ENCODE results near the gene RAI14.

The RAI14 gene

GRCh38 chr5:34831303-34831702, 175.2 kb downstream of the RAI14 start:
- no peak for DNase-seq

GRCh38 chr5:34832568-34832967, 176.4 kb downstream of the RAI14 start:
- DNase-seq, result no peak

GRCh38 chr5:34833090-34833489, 177.0 kb downstream of the RAI14 start:
- DNase-seq, result no peak

- no peak for DNase-seq
These were observed 178.1 kb downstream of the RAI14 start for GRCh38 chr5:34833976-34834793.

GRCh38 chr5:34834794-34835089, 178.6 kb downstream of the RAI14 start:
- DNase-seq, result no peak

GRCh38 chr5:34835664-34836063, 179.5 kb downstream of the RAI14 start:
- no peak for DNase-seq

GRCh38 chr5:34838785-34839714, 182.9 kb downstream of the RAI14 start, which contains the start of gene TTC23L:
TSS of gene TTC23L (plus strand) at chr5:34839164. CDS start at chr5:34840672, 1,508 bp downstream.
- peak; percentile 92 for DNase-seq

- no peak for DNase-seq
These were observed 185.7 kb downstream of the RAI14 start for GRCh38 chr5:34841816-34842215.

GRCh38 chr5:34842554-34842953, 186.4 kb downstream of the RAI14 start:
- no peak for DNase-seq

GRCh38 chr5:34843497-34843896, 187.4 kb downstream of the RAI14 start:
- DNase-seq, result no peak

- no peak for DNase-seq
These were observed 188.0 kb downstream of the RAI14 start for GRCh38 chr5:34844106-34844505.

GRCh38 chr5:34844999-34845398, 188.9 kb downstream of the RAI14 start:
- DNase-seq, result no peak

GRCh38 chr5:34847056-34847455, 190.9 kb downstream of the RAI14 start:
- no peak for DNase-seq

- no peak for DNase-seq
These were observed 191.4 kb downstream of the RAI14 start for GRCh38 chr5:34847552-34847951.

GRCh38 chr5:34848230-34848629, 192.1 kb downstream of the RAI14 start:
- no peak for DNase-seq

- no peak for DNase-seq
These were observed 193.1 kb downstream of the RAI14 start for GRCh38 chr5:34849253-34849652.

- no peak for DNase-seq
These were observed 198.5 kb downstream of the RAI14 start for GRCh38 chr5:34854459-34855174.

GRCh38 chr5:34857161-34857560, 201.0 kb downstream of the RAI14 start:
- no peak for DNase-seq

GRCh38 chr5:34857894-34858293, 201.8 kb downstream of the RAI14 start:
- DNase-seq, result no peak

GRCh38 chr5:34858790-34859189, 202.7 kb downstream of the RAI14 start:
- DNase-seq, result no peak

- DNase-seq, result no peak
These were observed 203.1 kb downstream of the RAI14 start for GRCh38 chr5:34859253-34859652.

- DNase-seq, result no peak
These were observed 207.8 kb downstream of the RAI14 start for GRCh38 chr5:34863946-34864345.

GRCh38 chr5:34865091-34865490, 209.0 kb downstream of the RAI14 start:
- DNase-seq, result no peak

Data from activated CD4-positive, alpha-beta T cell treated with anti-CD3 and anti-CD28 coated beads for 48 hours (primary cell).